PC-9 (cell line): ENCODE results near the gene WRAP53. TPM values are rescaled to one million over a fixed set of nuclear protein-coding genes. Genes with fewer than 3 reads are reported as not detected.
A peak's percentile ranks its signal among the peaks of the same experiment; 100 is the strongest.

Source experiments
- BruUV-seq: library from RNA; stranded (reverse); fragments of 400-500 nt; replicated peaks from 2 replicates; lab custom pipeline; 2021; lab: Mats Ljungman, UMichigan
- CTCF ChIA-PET: fragments of 300-600 bp; sonication (Branson Sonifier 250); formaldehyde crosslinking; loops from one replicate; lab custom pipeline; 2022; ENCODE audit warnings: antibody characterized with exemption; lab: Charles Lee
- POLR2A ChIA-PET: fragments of 300-600 bp; sonication (Branson Sonifier 250); formaldehyde crosslinking; loops from one replicate; lab custom pipeline; 2022; ENCODE audit warnings: antibody characterized with exemption; ENCODE audit not compliant: unreplicated experiment; lab: Charles Lee
- DNase-seq, 2 experiments: peaks; one replicate each; pipeline versions ENCODE4 v3.0.0 to v3.0.0-alpha.2; 2015 to 2022; ENCODE audit warnings: mixed read lengths in 1 of 2
- H2AFZ ChIP-seq: fragments of 200-600 bp; sonication (generic); 2 replicates; pipeline ENCODE4 v1.8.1; 2017; ENCODE audit warnings: antibody characterized with exemption
- H3F3A ChIP-seq: fragments of 200-600 bp; sonication (generic); 2 replicates; pipeline ENCODE4 v1.8.1; 2017; ENCODE audit warnings: antibody characterized with exemption, mild to moderate bottlenecking, low read depth; ENCODE audit not compliant: insufficient read depth
- H3K27ac ChIP-seq: fragments of 200-600 bp; sonication (generic); 2 replicates; pipeline ENCODE4 v1.6.1; 2016; ENCODE audit warnings: mixed run types
- H3K27me3 ChIP-seq: fragments of 200-600 bp; sonication (generic); 2 replicates; pipeline ENCODE4 v1.6.1; 2016; ENCODE audit warnings: low read depth, mixed run types; ENCODE audit not compliant: insufficient read depth
- H3K36me3 ChIP-seq: fragments of 200-600 bp; sonication (generic); 2 replicates; pipeline ENCODE4 v1.6.1; 2016; ENCODE audit warnings: low read depth, mixed run types
- H3K4me1 ChIP-seq: fragments of 200-600 bp; sonication (generic); replicated peaks from 2 replicates; pipeline ENCODE4 v1.6.1; 2016; ENCODE audit warnings: mixed run types; ENCODE audit not compliant: insufficient read depth
- H3K4me2 ChIP-seq: fragments of 200-600 bp; sonication (generic); 2 replicates; pipeline ENCODE4 v1.6.1; 2017; ENCODE audit warnings: mixed run types
- H3K4me3 ChIP-seq: fragments of 200-600 bp; sonication (generic); 2 replicates; pipeline ENCODE4 v1.6.1; 2016; ENCODE audit warnings: mixed run types
- H3K79me2 ChIP-seq: fragments of 200-600 bp; sonication (generic); 2 replicates; pipeline ENCODE4 v1.6.1; 2017; ENCODE audit warnings: low read depth, mixed run types
- H3K9me2 ChIP-seq: fragments of 200-600 bp; sonication (generic); 2 replicates; pipeline ENCODE4 v1.8.1; 2017; ENCODE audit warnings: mild to moderate bottlenecking; ENCODE audit not compliant: insufficient read depth
- H3K9me3 ChIP-seq: fragments of 200-600 bp; sonication (generic); 2 replicates; pipeline ENCODE4 v1.8.1; 2016; ENCODE audit warnings: low read depth; ENCODE audit not compliant: insufficient read depth
- H4K20me1 ChIP-seq: fragments of 200-600 bp; sonication (generic); 2 replicates; pipeline ENCODE4 v1.8.1; 2017; ENCODE audit not compliant: insufficient read depth
- EZH2 ChIP-seq: fragments of 200-600 bp; sonication (generic); IDR thresholded peaks from 2 replicates; pipeline ENCODE4 v1.8.0; 2017; ENCODE audit warnings: antibody characterized with exemption, low read depth
- intact Hi-C: fragments of 100-400 bp; cut with micrococcal nuclease; formaldehyde crosslinking; loops from one replicate; pipeline ENCODE4 v1.10.0; 2022; ENCODE audit not compliant: unreplicated experiment
- total RNA-seq: library from RNA; stranded (reverse); gene quantifications from 2 replicates; pipeline ENCODE4 v1.2.3, GENCODE V29; 2021
- TF ChIP-seq, protein P1 (sequence below): fragments of 200-600 bp; sonication (generic); conservative IDR thresholded peaks from 2 replicates; pipeline ENCODE4 v1.6.1; 2017; ENCODE audit warnings: mixed run types, antibody characterized with exemption, mild to moderate bottlenecking, moderate library complexity

Gene WRAP53
- total RNA-seq, 1 experiment from 2014 or later = 31.9 TPM

DNA sequence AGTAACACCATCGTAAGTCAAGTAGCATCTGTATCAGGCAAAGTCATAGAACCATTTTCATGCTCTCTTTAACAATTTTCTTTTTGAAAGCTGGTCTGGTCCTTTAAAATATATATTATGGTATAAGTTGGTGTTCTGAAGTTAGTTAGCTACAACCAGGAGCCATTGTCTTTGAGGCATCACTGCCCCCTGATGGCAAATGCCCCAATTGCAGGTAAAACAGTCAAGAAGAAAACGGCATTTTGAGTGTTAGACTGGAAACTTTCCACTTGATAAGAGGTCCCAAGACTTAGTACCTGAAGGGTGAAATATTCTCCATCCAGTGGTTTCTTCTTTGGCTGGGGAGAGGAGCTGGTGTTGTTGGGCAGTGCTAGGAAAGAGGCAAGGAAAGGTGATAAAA, 15.0 kb upstream of the WRAP53 start:
- H3K9me3 ChIP-seq = peaks cover 7% of the 10 kb centered on the region; the same call in 1 of the 2 replicates
- no TSS peak for BruUV-seq
- no peaks in the 10 kb centered on the region; the same call in 1 of the 2 replicates for H3F3A ChIP-seq
- peaks cover 18% of the 10 kb centered on the region; the same call in 1 of the 2 replicates for H3K36me3 ChIP-seq
- H3K79me2 ChIP-seq = no peaks in the 10 kb centered on the region
- H3K27ac ChIP-seq = no peak overlapping the region
- ChIA-PET POLR2A (no interaction called here), CTCF (no interaction called here)
- H2AFZ ChIP-seq = no peak overlapping the region
- H3K4me1 ChIP-seq = no peaks in the 10 kb centered on the region
- TF ChIP-seq, protein P1, sequence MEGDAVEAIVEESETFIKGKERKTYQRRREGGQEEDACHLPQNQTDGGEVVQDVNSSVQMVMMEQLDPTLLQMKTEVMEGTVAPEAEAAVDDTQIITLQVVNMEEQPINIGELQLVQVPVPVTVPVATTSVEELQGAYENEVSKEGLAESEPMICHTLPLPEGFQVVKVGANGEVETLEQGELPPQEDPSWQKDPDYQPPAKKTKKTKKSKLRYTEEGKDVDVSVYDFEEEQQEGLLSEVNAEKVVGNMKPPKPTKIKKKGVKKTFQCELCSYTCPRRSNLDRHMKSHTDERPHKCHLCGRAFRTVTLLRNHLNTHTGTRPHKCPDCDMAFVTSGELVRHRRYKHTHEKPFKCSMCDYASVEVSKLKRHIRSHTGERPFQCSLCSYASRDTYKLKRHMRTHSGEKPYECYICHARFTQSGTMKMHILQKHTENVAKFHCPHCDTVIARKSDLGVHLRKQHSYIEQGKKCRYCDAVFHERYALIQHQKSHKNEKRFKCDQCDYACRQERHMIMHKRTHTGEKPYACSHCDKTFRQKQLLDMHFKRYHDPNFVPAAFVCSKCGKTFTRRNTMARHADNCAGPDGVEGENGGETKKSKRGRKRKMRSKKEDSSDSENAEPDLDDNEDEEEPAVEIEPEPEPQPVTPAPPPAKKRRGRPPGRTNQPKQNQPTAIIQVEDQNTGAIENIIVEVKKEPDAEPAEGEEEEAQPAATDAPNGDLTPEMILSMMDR = peak; percentile 59
- no peak for TF ChIP-seq EZH2
- no peaks in the 10 kb centered on the region for H4K20me1 ChIP-seq
- no peaks in the 10 kb centered on the region for H3K27me3 ChIP-seq
- DNase-seq = no peak
- H3K9me2 ChIP-seq = no peaks in the 10 kb centered on the region
- H3K4me2 ChIP-seq = no peak overlapping the region
- no peak overlapping the region for H3K4me3 ChIP-seq
- intact Hi-C loops = no loop called here

DNA sequence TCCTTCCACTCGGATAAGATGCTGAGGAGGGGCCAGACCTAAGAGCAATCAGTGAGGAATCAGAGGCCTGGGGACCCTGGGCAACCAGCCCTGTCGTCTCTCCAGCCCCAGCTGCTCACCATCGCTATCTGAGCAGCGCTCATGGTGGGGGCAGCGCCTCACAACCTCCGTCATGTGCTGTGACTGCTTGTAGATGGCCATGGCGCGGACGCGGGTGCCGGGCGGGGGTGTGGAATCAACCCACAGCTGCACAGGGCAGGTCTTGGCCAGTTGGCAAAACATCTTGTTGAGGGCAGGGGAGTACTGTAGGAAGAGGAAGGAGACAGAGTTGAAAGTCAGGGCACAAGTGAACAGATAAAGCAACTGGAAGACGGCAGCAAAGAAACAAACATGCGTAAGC, 13.3 kb upstream of the WRAP53 start:
- H3F3A ChIP-seq = no peaks in the 10 kb centered on the region; the same call in 1 of the 2 replicates
- no peaks in the 10 kb centered on the region for H3K27me3 ChIP-seq
- H2AFZ ChIP-seq = no peak overlapping the region
- H3K4me3 ChIP-seq = no peak overlapping the region
- ChIA-PET CTCF (no interaction called here), POLR2A (interaction anchor here (0.6 kb wide), 1 partner anchor 15 kb away, joined by 4 read pairs; no protein-coding TSS in a partner anchor)
- H3K36me3 ChIP-seq = peaks cover 18% of the 10 kb centered on the region; the same call in 1 of the 2 replicates
- no peak overlapping the region for H3K4me2 ChIP-seq
- H3K27ac ChIP-seq = no peak overlapping the region
- peaks cover 7% of the 10 kb centered on the region; the same call in 1 of the 2 replicates for H3K9me3 ChIP-seq
- H3K9me2 ChIP-seq = no peaks in the 10 kb centered on the region
- no peaks in the 10 kb centered on the region for H4K20me1 ChIP-seq
- peaks cover 10% of the 10 kb centered on the region for H3K79me2 ChIP-seq
- no TSS peak for BruUV-seq
- intact Hi-C loops = no loop called here
- TF ChIP-seq, protein P1 = no peak
- TF ChIP-seq EZH2 = no peak
- H3K4me1 ChIP-seq = no peaks in the 10 kb centered on the region
- DNase-seq = no peak

DNA sequence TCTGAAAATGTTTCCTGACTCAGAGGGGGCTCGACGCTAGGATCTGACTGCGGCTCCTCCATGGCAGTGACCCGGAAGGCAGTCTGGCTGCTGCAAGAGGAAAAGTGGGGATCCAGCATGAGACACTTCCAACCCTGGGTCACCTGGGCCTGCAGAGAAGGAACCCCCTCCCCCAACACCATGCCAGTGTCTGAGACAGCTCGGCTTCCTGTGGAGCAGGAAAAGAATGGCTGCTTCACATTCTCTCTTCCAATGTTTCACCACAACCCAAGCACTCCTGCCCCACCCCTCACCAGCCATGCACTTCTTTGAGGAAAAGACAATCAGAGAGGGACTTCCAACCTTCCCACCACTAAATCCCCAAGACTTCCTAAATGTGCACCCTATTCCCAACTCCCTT, 11.7 kb upstream of the WRAP53 start:
- POLR2A ChIA-PET = no interaction called here

More for the DNA sequence above, 11.7 kb upstream of the WRAP53 start:
- no peak for DNase-seq
- no peak overlapping the region for H3K27ac ChIP-seq
- no peaks in the 10 kb centered on the region for H3K4me1 ChIP-seq
- no peaks in the 10 kb centered on the region for H3K27me3 ChIP-seq
- CTCF ChIA-PET = no interaction called here
- H4K20me1 ChIP-seq = peaks cover 4% of the 10 kb centered on the region; the same call in 1 of the 2 replicates
- intact Hi-C loops = no loop called here
- no TSS peak for BruUV-seq
- H3K9me2 ChIP-seq = no peaks in the 10 kb centered on the region
- H3K9me3 ChIP-seq = peaks cover 7% of the 10 kb centered on the region; the same call in 1 of the 2 replicates
- H3K36me3 ChIP-seq = peaks cover 18% of the 10 kb centered on the region; the same call in 1 of the 2 replicates
- no peak for TF ChIP-seq EZH2
- TF ChIP-seq, protein P1 = no peak
- peaks cover 26% of the 10 kb centered on the region for H3K79me2 ChIP-seq
- no peak overlapping the region for H3K4me3 ChIP-seq
- H3F3A ChIP-seq = no peaks in the 10 kb centered on the region
- no peak overlapping the region for H3K4me2 ChIP-seq
- no peak overlapping the region for H2AFZ ChIP-seq
